Heart left ventricle (tissue), 13 donors: ENCODE measurements around the gene SLC14A1.

Experiments used
- POLR2A ChIP-seq, 2 donors: fragments of 450-650 bp; IDR thresholded peaks; one replicate each; pipeline ENCODE4 v1.6.1; 2017; ENCODE audit warnings: antibody characterized with exemption in 2 of 2, mild to moderate bottlenecking in 2 of 2, moderate library complexity in 2 of 2
- TF ChIP-seq, protein P1 (sequence below), 12 donors: fragments of 200-600 bp; sonication (generic) in 4 of 12; IDR thresholded peaks; one replicate each; pipeline versions ENCODE4 v1.5.0 to v1.8.0; 2018 to 2022; ENCODE audit warnings: antibody characterized with exemption in 12 of 12, mild to moderate bottlenecking in 5 of 12
- donor health status: ischemic (EF 13 %, LVEDD 7.1; RV severe dilation, severe dysfunction).
- donor health status: DM: no; HTN: yes; CAD: no.
- donor health status: DM: no; HTN: no; CAD: no.
- donor health status: ischemic (EF 25% LVEDD 6.9; RV normal size, moderate dysfunction).
- donor health status: ischemic (EF 25% LVEDD 5.7; RV mildly dilated, moderate dysfunction).
- donor health status: ischemic (EF 35%, LVEDD 5.7; RV mildly dilated, moderate dysfunction).
- donor health status: nonischemic (EF 11% LVEDD 7.7; RV severe dilation, severe dysfunction).
- donor health status: DM: yes; HTN: yes; CAD: no.
- donor health status: PGD.
- donor health status: ischemic (EF 29% LVEDD 5.4; RV normal size, mild dysfunction).
- donor health status: nonischemic (EF 23%, LVEDD 6.1; RV moderate dilation, normal function).

GRCh38 chr18:45688113-45688512 lies 35.9 kb upstream of the SLC14A1 start:
- TF ChIP-seq, protein P1, sequence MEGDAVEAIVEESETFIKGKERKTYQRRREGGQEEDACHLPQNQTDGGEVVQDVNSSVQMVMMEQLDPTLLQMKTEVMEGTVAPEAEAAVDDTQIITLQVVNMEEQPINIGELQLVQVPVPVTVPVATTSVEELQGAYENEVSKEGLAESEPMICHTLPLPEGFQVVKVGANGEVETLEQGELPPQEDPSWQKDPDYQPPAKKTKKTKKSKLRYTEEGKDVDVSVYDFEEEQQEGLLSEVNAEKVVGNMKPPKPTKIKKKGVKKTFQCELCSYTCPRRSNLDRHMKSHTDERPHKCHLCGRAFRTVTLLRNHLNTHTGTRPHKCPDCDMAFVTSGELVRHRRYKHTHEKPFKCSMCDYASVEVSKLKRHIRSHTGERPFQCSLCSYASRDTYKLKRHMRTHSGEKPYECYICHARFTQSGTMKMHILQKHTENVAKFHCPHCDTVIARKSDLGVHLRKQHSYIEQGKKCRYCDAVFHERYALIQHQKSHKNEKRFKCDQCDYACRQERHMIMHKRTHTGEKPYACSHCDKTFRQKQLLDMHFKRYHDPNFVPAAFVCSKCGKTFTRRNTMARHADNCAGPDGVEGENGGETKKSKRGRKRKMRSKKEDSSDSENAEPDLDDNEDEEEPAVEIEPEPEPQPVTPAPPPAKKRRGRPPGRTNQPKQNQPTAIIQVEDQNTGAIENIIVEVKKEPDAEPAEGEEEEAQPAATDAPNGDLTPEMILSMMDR (IDR thresholded peaks at IDR 0.05): no peak
- no peak for TF ChIP-seq POLR2A (IDR thresholded peaks at IDR 0.05)
